Body of pancreas (tissue), 4 donors: Measurements from ENCODE around the gene SLC34A3.

Experiments used
- POLR2A ChIP-seq, 3 donors: fragments of 450-650 bp; IDR thresholded peaks; one replicate each; pipeline ENCODE4 v1.6.1; 2016; ENCODE audit warnings: antibody characterized with exemption in 3 of 3, mild to moderate bottlenecking in 2 of 3
- TF ChIP-seq, protein P1 (sequence below), 7 experiments: fragments of 450-650 bp in 4 of 7; fragments of 200-600 bp in 3 of 7; sonication (generic) in 3 of 7; IDR thresholded peaks; one replicate each; pipeline ENCODE4 v1.5.1; 2016 to 2019; ENCODE audit warnings: antibody characterized with exemption in 7 of 7

DNA sequence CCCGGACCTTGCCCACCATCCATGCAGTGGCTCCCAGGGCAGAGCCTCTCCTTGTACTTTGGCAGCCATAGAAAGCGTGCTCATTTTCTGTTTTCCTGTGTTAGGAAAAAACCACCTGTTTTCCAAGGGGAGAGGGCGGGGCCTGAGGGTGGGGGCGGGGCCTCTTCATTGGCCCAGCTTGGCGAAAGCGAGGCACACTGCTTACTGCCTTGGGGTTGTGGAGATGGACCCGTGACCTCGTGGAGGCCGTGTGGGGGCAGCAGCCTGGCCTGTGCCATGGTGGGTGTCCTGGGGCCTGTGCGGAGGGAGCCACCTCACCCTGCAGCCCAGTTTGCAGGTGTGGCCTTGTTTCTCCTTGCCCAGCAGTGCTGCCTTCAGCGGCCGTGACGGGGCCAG is 42.4 kb downstream of the SLC34A3 start:
- TF ChIP-seq, protein P1, sequence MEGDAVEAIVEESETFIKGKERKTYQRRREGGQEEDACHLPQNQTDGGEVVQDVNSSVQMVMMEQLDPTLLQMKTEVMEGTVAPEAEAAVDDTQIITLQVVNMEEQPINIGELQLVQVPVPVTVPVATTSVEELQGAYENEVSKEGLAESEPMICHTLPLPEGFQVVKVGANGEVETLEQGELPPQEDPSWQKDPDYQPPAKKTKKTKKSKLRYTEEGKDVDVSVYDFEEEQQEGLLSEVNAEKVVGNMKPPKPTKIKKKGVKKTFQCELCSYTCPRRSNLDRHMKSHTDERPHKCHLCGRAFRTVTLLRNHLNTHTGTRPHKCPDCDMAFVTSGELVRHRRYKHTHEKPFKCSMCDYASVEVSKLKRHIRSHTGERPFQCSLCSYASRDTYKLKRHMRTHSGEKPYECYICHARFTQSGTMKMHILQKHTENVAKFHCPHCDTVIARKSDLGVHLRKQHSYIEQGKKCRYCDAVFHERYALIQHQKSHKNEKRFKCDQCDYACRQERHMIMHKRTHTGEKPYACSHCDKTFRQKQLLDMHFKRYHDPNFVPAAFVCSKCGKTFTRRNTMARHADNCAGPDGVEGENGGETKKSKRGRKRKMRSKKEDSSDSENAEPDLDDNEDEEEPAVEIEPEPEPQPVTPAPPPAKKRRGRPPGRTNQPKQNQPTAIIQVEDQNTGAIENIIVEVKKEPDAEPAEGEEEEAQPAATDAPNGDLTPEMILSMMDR (IDR thresholded peaks at IDR 0.05), result no peak
- TF ChIP-seq POLR2A (IDR thresholded peaks at IDR 0.05), result no peak
